Transverse colon (tissue), 3 donors: ENCODE measurements around the gene NATD1.

ENCODE experiments used
- CTCF ChIP-seq, 5 experiments: fragments of 200-600 bp in 3 of 5; fragments of 450-650 bp in 2 of 5; sonication (generic) in 3 of 5; IDR thresholded peaks; 1 replicate in 2 of 5; 2 replicates in 3 of 5; pipeline ENCODE4 v1.5.1; 2016 to 2017; ENCODE audit warnings: antibody characterized with exemption in 5 of 5, inconsistent platforms in 3 of 5, mild to moderate bottlenecking in 2 of 5, moderate library complexity in 1 of 5
- POLR2A ChIP-seq: fragments of 450-650 bp; IDR thresholded peaks from one replicate; pipeline ENCODE4 v1.6.1; 2016; ENCODE audit warnings: antibody characterized with exemption, mild to moderate bottlenecking, moderate library complexity

GRCh38 chr17:21258593-21258992 is 5.4 kb upstream of the NATD1 start:
- TF ChIP-seq CTCF (IDR thresholded peaks at IDR 0.05) (no peak), POLR2A (no peak)
